ENCODE results near the gene BRIP1.
"Not testable (repeated sequence)": the region's sequence is repeated elsewhere in the genome, so short reads cannot be mapped to it uniquely, and the experiment has no call there.

Gene BRIP1

GRCh38 chr17:61684818-61685217, 178.5 kb downstream of the BRIP1 start:
- no peak for DNase-seq

GRCh38 chr17:61684172-61684571, 179.2 kb downstream of the BRIP1 start:
- DNase-seq, result no peak

GRCh38 chr17:61683466-61683865, 179.9 kb downstream of the BRIP1 start:
- DNase-seq, result no peak

- DNase-seq, result no peak
Observed at GRCh38 chr17:61680921-61681320, 182.4 kb downstream of the BRIP1 start.

- no peak for DNase-seq
Observed at GRCh38 chr17:61678339-61678738, 185.0 kb downstream of the BRIP1 start.

- DNase-seq, result not testable (repeated sequence)
Observed at GRCh38 chr17:61677150-61677811, 186.0 kb downstream of the BRIP1 start.

GRCh38 chr17:61676522-61676921, 186.8 kb downstream of the BRIP1 start:
- DNase-seq, result not testable (repeated sequence)

GRCh38 chr17:61674609-61675008, 188.7 kb downstream of the BRIP1 start:
- not testable (repeated sequence) for DNase-seq

- DNase-seq, result not testable (repeated sequence)
Observed at GRCh38 chr17:61673019-61673897, 190.1 kb downstream of the BRIP1 start.

GRCh38 chr17:61672140-61672539, 191.2 kb downstream of the BRIP1 start:
- DNase-seq, result no peak

- no peak for DNase-seq
Observed at GRCh38 chr17:61670691-61671090, 192.6 kb downstream of the BRIP1 start.

GRCh38 chr17:61669522-61669921, 193.8 kb downstream of the BRIP1 start:
- no peak for DNase-seq

- no peak for DNase-seq
Observed at GRCh38 chr17:61668486-61668885, 194.8 kb downstream of the BRIP1 start.

GRCh38 chr17:61666406-61667088, 196.8 kb downstream of the BRIP1 start:
- DNase-seq, result not testable (repeated sequence)

- no peak for DNase-seq
Observed at GRCh38 chr17:61663310-61663709, 200.0 kb downstream of the BRIP1 start.

- no peak for DNase-seq
Observed at GRCh38 chr17:61662741-61663140, 200.6 kb downstream of the BRIP1 start.

GRCh38 chr17:61662186-61662585, 201.1 kb downstream of the BRIP1 start:
- DNase-seq, result no peak

- no peak for DNase-seq
Observed at GRCh38 chr17:61660746-61661485, 202.4 kb downstream of the BRIP1 start.

GRCh38 chr17:61659437-61659836, 203.9 kb downstream of the BRIP1 start:
- no peak for DNase-seq

GRCh38 chr17:61658183-61658582, 205.1 kb downstream of the BRIP1 start:
- DNase-seq, result no peak

- no peak for DNase-seq
Observed at GRCh38 chr17:61657338-61657737, 206.0 kb downstream of the BRIP1 start.

- DNase-seq, result no peak
Observed at GRCh38 chr17:61656721-61657217, 206.6 kb downstream of the BRIP1 start.

- DNase-seq, result no peak
Observed at GRCh38 chr17:61650749-61651148, 212.6 kb downstream of the BRIP1 start.

Measured in 8988T (cell line).